NCI-H1092 (cell line): Measurements from ENCODE around the gene PDYN.

Source experiments
- DNase-seq: peaks from one replicate; lab custom pipeline; 2025; lab: John Stamatoyannopoulos, UW

Gene PDYN

GRCh38 chr20:1951436-1952115 is 42.3 kb downstream of the PDYN start:
- no peak for DNase-seq

- DNase-seq = no peak
Measured at GRCh38 chr20:1950836-1951235, 43.0 kb downstream of the PDYN start.

GRCh38 chr20:1949347-1950100 is 44.3 kb downstream of the PDYN start:
- DNase-seq = no peak

GRCh38 chr20:1947535-1947846 is 46.4 kb downstream of the PDYN start:
- DNase-seq = no peak

GRCh38 chr20:1946762-1947534 is 46.9 kb downstream of the PDYN start:
- no peak for DNase-seq

GRCh38 chr20:1946442-1946761 is 47.5 kb downstream of the PDYN start:
- DNase-seq = no peak

GRCh38 chr20:1945660-1946059 is 48.2 kb downstream of the PDYN start:
- DNase-seq = no peak

- DNase-seq = no peak
Measured at GRCh38 chr20:1945134-1945618, 48.7 kb downstream of the PDYN start.

- no peak for DNase-seq
Measured at GRCh38 chr20:1944345-1945091, 49.3 kb downstream of the PDYN start.

GRCh38 chr20:1943275-1944002 is 50.4 kb downstream of the PDYN start:
- DNase-seq = no peak

- no peak for DNase-seq
Measured at GRCh38 chr20:1942486-1943274, 51.2 kb downstream of the PDYN start.

- no peak for DNase-seq
Measured at GRCh38 chr20:1942061-1942460, 51.8 kb downstream of the PDYN start.

- DNase-seq = no peak
Measured at GRCh38 chr20:1941226-1941625, 52.6 kb downstream of the PDYN start.

GRCh38 chr20:1940581-1940980 is 53.3 kb downstream of the PDYN start:
- DNase-seq = no peak

- DNase-seq = no peak
Measured at GRCh38 chr20:1939270-1939595, 54.6 kb downstream of the PDYN start.

- no peak for DNase-seq
Measured at GRCh38 chr20:1938464-1939269, 55.2 kb downstream of the PDYN start.

- no peak for DNase-seq
Measured at GRCh38 chr20:1937316-1937976, 56.4 kb downstream of the PDYN start.

- no peak for DNase-seq
Measured at GRCh38 chr20:1935696-1936366, 58.0 kb downstream of the PDYN start.
